ENCODE data around the gene ERCC6L.

Gene ERCC6L

GRCh38 chrX:72273718-72274117, 34.9 kb upstream of the ERCC6L start:
- POLR2A ChIA-PET = no interaction called here
- CTCF ChIA-PET = no interaction called here

DNA sequence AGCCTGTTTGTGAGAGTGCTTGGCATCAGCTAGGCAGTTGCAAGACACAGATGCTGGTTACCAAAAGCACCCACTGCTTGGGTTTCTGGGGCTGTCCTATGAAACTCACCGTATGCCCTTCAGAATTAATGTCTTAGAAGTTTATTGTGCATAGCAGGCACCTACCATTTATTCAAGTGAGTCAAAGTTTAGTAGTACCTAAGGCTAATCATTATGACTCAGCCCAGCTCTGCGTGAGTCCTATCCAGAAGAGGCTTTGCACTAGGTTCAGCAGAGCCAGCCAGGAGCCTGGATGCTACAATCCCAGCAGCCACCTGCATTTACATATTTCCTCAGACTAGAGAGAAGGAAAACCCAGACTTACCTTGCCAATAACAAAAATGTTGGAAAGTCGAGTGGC, 34.0 kb upstream of the ERCC6L start:
- no peak for TF ChIP-seq ZNF384 (IDR thresholded peaks at IDR 0.05)
- TF ChIP-seq FOXM1 (IDR thresholded peaks at IDR 0.05; ENCODE audit: borderline replicate concordance) = no peak
- TF ChIP-seq SP1 (IDR thresholded peaks at IDR 0.05) = no peak
- TF ChIP-seq LEF1 (IDR thresholded peaks at IDR 0.05; ENCODE audit: borderline replicate concordance) = no peak
- no peak for TF ChIP-seq ARNT (IDR thresholded peaks at IDR 0.05)
- TF ChIP-seq FOXA1 (IDR thresholded peaks at IDR 0.05) = no peak
- DNase-seq (ENCODE audit: extremely low spot score) = no peak
- ChIA-PET POLR2A (no interaction called here), CTCF (no interaction called here)

More at GRCh38 chrX:72273718-72274117, 34.9 kb upstream of the ERCC6L start:
- DNase-seq (ENCODE audit: extremely low spot score) = no peak
- TF ChIP-seq L3MBTL2 (conservative IDR thresholded peaks at IDR 0.05) (no peak), ELF4 (IDR thresholded peaks at IDR 0.05) (no peak), ARNT (IDR thresholded peaks at IDR 0.05) (no peak), ZNF384 (IDR thresholded peaks at IDR 0.05) (no peak), HDGF (IDR thresholded peaks at IDR 0.05; ENCODE audit: borderline replicate concordance) (no peak), SP1 (IDR thresholded peaks at IDR 0.05) (no peak), FOXM1 (IDR thresholded peaks at IDR 0.05; ENCODE audit: borderline replicate concordance) (no peak)

DNA sequence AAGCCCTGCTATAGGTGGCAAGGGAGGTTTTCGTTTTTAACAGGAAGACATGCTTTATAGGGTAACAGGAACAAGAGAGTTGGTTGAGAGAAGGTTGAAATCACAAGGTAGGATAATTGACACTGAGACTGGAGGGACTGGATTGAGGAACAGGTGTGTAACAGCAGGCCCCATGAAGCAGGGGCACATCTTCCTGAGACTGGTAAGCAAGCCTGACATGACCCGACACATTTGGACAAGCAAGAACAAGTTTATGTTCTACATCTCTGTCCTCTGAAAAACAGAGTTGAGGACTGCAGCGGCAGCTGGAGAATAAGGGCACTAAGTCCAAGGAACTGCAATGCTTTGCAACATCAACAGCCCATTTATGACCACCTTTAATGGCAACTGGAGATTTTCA, 33.0 kb upstream of the ERCC6L start:
- DNase-seq (ENCODE audit: extremely low spot score) = no peak
- ChIA-PET CTCF (no interaction called here), POLR2A (interaction anchor here (1.7 kb wide), 1 partner anchor 33 kb away, joined by 6 read pairs; the partner anchor contains the start of gene ERCC6L)
- no peak for TF ChIP-seq FOXA1 (IDR thresholded peaks at IDR 0.05)
- no peak for TF ChIP-seq NFRKB (IDR thresholded peaks at IDR 0.05)
- TF ChIP-seq ARNT (IDR thresholded peaks at IDR 0.05) = no peak

DNA sequence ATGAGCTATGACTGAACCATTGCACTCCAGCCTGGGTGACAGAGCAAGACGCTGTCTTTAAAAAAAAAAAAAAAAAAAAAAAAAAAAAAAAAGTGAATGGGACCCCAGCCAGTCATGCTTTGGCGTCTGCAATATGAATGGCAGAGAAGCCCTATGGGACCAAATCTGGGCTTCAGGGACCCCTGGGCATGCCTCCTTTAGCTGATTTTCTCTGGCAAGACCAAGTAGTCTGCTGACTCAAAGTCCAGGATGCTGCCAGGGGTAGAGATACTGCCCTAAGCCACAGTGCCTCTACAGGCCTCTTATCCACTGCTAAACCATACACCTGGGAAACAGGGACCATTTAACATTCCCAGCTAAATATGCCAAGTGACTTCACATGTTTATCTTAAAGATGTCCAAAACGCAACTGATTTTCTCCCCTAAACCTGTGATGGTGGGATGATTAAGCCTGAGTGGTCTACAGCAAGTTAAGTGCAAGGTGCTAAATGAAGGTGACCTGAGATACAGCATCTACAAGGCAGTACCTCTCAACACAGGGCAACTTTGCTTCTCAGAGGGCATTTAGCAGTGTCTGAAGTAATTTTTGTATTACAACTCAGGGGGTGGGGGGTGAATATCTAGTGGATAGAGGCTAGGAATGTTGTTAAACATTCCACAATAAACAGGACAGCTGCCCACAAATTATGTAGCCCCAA, 32.4 kb upstream of the ERCC6L start:
- ChIA-PET CTCF (no interaction called here), POLR2A (interaction anchor here (1.0 to 1.7 kb wide), 5 partner anchors 8 to 90 kb away, joined by 3 to 6 read pairs (median 3); partner anchors contain the start of genes ERCC6L and PIN4)
- DNase-seq (ENCODE audit: extremely low spot score) = no peak

GRCh38 chrX:72270316-72270866, 31.6 kb upstream of the ERCC6L start:
- no peak for DNase-seq (ENCODE audit: extremely low spot score)
- TF ChIP-seq FOXA1 (IDR thresholded peaks at IDR 0.05) = no peak
- TF ChIP-seq NFRKB (IDR thresholded peaks at IDR 0.05) = no peak
- TF ChIP-seq, protein P1, sequence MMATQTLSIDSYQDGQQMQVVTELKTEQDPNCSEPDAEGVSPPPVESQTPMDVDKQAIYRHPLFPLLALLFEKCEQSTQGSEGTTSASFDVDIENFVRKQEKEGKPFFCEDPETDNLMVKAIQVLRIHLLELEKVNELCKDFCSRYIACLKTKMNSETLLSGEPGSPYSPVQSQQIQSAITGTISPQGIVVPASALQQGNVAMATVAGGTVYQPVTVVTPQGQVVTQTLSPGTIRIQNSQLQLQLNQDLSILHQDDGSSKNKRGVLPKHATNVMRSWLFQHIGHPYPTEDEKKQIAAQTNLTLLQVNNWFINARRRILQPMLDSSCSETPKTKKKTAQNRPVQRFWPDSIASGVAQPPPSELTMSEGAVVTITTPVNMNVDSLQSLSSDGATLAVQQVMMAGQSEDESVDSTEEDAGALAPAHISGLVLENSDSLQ (IDR thresholded peaks at IDR 0.05) = no peak
- TF ChIP-seq FOXM1 (IDR thresholded peaks at IDR 0.05; ENCODE audit: borderline replicate concordance) = no peak
- no peak for TF ChIP-seq ZNF384 (IDR thresholded peaks at IDR 0.05)
- TF ChIP-seq CTBP1 (IDR thresholded peaks at IDR 0.05; ENCODE audit: borderline replicate concordance) = no peak
- no peak for TF ChIP-seq SUZ12 (IDR thresholded peaks at IDR 0.05)
- TF ChIP-seq TARDBP (IDR thresholded peaks at IDR 0.05) = no peak
- TF ChIP-seq FOXK2 (IDR thresholded peaks at IDR 0.05) = no peak
- TF ChIP-seq HDGF (IDR thresholded peaks at IDR 0.05; ENCODE audit: borderline replicate concordance) = no peak
- no peak for TF ChIP-seq SP1 (IDR thresholded peaks at IDR 0.05)
- TF ChIP-seq L3MBTL2 (conservative IDR thresholded peaks at IDR 0.05) = no peak
- no peak for TF ChIP-seq ELF4 (IDR thresholded peaks at IDR 0.05)
- TF ChIP-seq BHLHE40 (IDR thresholded peaks at IDR 0.05; ENCODE audit: borderline replicate concordance) = no peak
- no peak for TF ChIP-seq LEF1 (IDR thresholded peaks at IDR 0.05; ENCODE audit: borderline replicate concordance)
- TF ChIP-seq ARNT (IDR thresholded peaks at IDR 0.05) = no peak
- POLR2A ChIA-PET = interaction anchor here (1.0 to 1.7 kb wide), 6 partner anchors 9 to 96 kb away, joined by 3 to 6 read pairs (median 3); partner anchors contain the start of genes ERCC6L and PIN4
- CTCF ChIA-PET = interaction anchor here (1.3 kb wide), 1 partner anchor 28 kb away, joined by 3 read pairs; no protein-coding TSS in a partner anchor

More for the DNA sequence above, 32.4 kb upstream of the ERCC6L start:
- TF ChIP-seq LEF1 (IDR thresholded peaks at IDR 0.05; ENCODE audit: borderline replicate concordance) = no peak
- peak; percentile 68 for TF ChIP-seq ZNF384 (IDR thresholded peaks at IDR 0.05)

DNA sequence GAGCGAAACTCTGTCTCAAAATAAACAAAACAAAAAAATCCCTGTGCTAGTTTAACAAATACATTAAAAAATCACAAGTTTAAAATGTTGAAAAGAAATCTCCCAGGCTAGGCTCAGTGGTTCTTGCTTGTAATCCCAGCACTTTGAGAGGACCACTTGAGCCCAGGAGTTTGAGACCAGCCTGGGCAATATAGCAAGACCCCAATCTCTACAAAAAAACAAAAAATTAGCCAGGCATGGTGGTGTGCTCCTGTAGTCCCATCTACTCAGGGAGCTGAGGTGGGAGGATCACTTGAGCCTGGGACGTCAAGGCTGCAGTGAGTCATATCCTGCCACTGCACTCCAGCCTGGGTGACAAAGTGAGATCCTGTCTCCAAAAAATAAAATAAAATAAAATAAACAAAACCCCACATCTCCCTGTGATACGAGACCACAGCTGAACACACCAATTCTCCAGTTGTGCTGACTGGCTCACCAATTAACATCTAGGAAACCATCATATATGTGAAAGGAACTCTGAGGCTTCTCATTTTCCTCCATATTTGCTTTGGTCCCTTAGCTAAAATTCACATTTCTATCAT, 30.9 kb upstream of the ERCC6L start:
- ChIA-PET CTCF (interaction anchor here (1.3 kb wide), 1 partner anchor 28 kb away, joined by 3 read pairs; no protein-coding TSS in a partner anchor), POLR2A (interaction anchor here (1.0 to 4.3 kb wide), 5 partner anchors 8 to 95 kb away, joined by 3 to 67 read pairs (median 3); partner anchors contain the start of gene RPS4X)
- no peak for DNase-seq (ENCODE audit: extremely low spot score)
- TF ChIP-seq, protein P1 (IDR thresholded peaks at IDR 0.05) = no peak
- TF ChIP-seq ZNF384 (IDR thresholded peaks at IDR 0.05) (no peak), ELF4 (IDR thresholded peaks at IDR 0.05) (peak; percentile 22; the same call in 1 of the 2 replicates), L3MBTL2 (conservative IDR thresholded peaks at IDR 0.05) (no peak)

All from HEK293T (cell line).